ENCODE data around the gene SPINT1.

The SPINT1 gene

GRCh38 chr15:40831861-40832260 is 12.0 kb upstream of the SPINT1 start:
- Histone ChIP-seq H3K27ac (no peak overlapping the region), H3K4me3 (ENCODE audit: low read depth, low read length) (no peak overlapping the region), H3K36me3 (replicated peaks) (no peaks in the 10 kb centered on the region), H3K27me3 (replicated peaks) (no peaks in the 10 kb centered on the region)
- DNase-seq: no peak
- TF ChIP-seq CTCF (IDR thresholded peaks at IDR 0.05; ENCODE audit: low read depth, low read length, missing control alignments): no peak
- in situ Hi-C loops (cut with HindIII; ENCODE audit: low pct_ligation_motif_present, low sequenced_read_pairs): no loop called here

- no peak for DNase-seq
- H3K36me3 ChIP-seq (replicated peaks): no peaks in the 10 kb centered on the region
- no peaks in the 10 kb centered on the region for H3K27me3 ChIP-seq (replicated peaks)
- in situ Hi-C loops (cut with HindIII; ENCODE audit: low pct_ligation_motif_present, low sequenced_read_pairs): no loop called here
- no peak overlapping the region for H3K27ac ChIP-seq
- no peak for TF ChIP-seq CTCF (IDR thresholded peaks at IDR 0.05; ENCODE audit: low read depth, low read length, missing control alignments)
- no peak overlapping the region for H3K4me3 ChIP-seq (ENCODE audit: low read depth, low read length)
Observed at GRCh38 chr15:40832903-40833302, 10.9 kb upstream of the SPINT1 start.

DNA sequence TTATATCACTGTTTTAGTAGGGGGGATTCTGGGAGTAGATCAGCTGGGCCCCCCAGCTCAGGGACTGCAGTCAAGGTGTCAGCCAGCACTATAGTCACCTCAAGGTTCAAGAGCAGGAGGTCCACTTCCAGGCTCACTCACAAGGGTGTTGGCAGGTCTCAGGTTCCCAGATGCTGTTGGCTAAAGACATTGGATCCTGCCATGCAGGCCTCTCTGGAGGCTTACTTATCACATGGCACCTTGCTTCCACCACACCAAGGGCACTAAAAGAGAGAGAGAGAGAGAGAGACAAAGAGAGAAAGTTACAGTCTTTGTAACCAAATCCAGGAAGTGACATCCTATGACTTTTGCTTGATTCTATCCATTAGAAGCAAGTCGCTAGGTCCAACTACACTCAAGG is 7.8 kb upstream of the SPINT1 start:
- no peak for DNase-seq
- in situ Hi-C loops (cut with HindIII; ENCODE audit: low pct_ligation_motif_present, low sequenced_read_pairs): no loop called here
- no peak for TF ChIP-seq CTCF (IDR thresholded peaks at IDR 0.05; ENCODE audit: low read depth, low read length, missing control alignments)
- Histone ChIP-seq H3K27me3 (replicated peaks) (no peaks in the 10 kb centered on the region), H3K4me3 (ENCODE audit: low read depth, low read length) (no peak overlapping the region), H3K27ac (no peak overlapping the region), H3K36me3 (replicated peaks) (no peaks in the 10 kb centered on the region)

DNA sequence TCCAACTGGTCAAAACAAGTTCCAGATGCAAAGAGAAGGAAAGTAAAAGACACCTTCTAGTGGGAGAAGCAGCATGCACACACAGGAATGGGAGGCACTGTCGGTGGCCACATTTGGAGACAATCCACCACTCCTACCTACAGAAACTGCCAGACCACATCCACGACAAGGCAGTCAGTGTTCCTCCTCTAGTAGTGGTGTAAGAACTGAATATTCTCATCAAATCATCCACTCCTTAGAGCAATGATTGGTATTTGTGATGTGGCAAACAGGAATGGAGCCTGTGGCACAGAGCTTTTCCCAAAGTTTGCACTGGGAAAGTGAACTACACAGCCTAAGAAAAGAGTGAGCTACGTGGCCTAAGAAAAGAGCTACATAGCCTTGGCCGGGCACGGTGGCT is 5.1 kb upstream of the SPINT1 start:
- no peak for TF ChIP-seq CTCF (IDR thresholded peaks at IDR 0.05; ENCODE audit: low read depth, low read length, missing control alignments)
- no peaks in the 10 kb centered on the region for H3K36me3 ChIP-seq (replicated peaks)
- H3K4me3 ChIP-seq (ENCODE audit: low read depth, low read length): no peak overlapping the region
- H3K27me3 ChIP-seq (replicated peaks): no peaks in the 10 kb centered on the region
- H3K27ac ChIP-seq: no peak overlapping the region
- in situ Hi-C loops (cut with HindIII; ENCODE audit: low pct_ligation_motif_present, low sequenced_read_pairs): no loop called here
- DNase-seq: no peak

DNA sequence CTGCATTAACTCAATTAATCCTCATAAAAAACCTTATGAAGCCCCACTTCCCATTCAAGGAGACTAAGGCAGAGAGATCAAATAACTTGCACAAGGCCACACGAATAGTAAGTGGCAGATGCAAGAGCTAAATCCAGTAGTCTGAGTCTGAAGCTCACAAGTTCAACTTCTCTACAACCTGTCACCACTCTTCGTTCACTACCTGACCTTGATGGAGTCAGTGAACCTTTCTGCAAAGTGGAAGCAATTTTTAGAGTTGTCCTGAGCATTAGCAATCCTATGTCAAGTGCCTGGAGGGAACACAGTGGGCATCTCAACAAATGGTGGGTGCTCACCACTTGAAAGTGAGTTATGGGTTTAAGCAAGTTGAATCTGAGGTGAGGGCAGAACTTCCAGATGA is 2.1 kb upstream of the SPINT1 start:
- Histone ChIP-seq H3K36me3 (replicated peaks) (no peaks in the 10 kb centered on the region), H3K4me3 (ENCODE audit: low read depth, low read length) (no peak overlapping the region), H3K27me3 (replicated peaks) (peaks cover 2% of the 10 kb centered on the region), H3K27ac (no peak overlapping the region)
- no peak for TF ChIP-seq CTCF (IDR thresholded peaks at IDR 0.05; ENCODE audit: low read depth, low read length, missing control alignments)
- in situ Hi-C loops (cut with HindIII; ENCODE audit: low pct_ligation_motif_present, low sequenced_read_pairs): no loop called here
- DNase-seq: no peak

GRCh38 chr15:40843261-40843884 is 475 bp upstream of the SPINT1 start:
- Histone ChIP-seq H3K27ac (no peak overlapping the region), H3K27me3 (replicated peaks) (peaks cover 2% of the 10 kb centered on the region), H3K36me3 (replicated peaks) (no peaks in the 10 kb centered on the region), H3K4me3 (ENCODE audit: low read depth, low read length) (peak overlapping the region; percentile 20)
- DNase-seq: no peak
- in situ Hi-C loops (cut with HindIII; ENCODE audit: low pct_ligation_motif_present, low sequenced_read_pairs): no loop called here
- TF ChIP-seq CTCF (IDR thresholded peaks at IDR 0.05; ENCODE audit: low read depth, low read length, missing control alignments): no peak

Data from brain microvascular endothelial cell (primary cell).